HPDE6-E6E7 (cell line): ENCODE data around the gene TNIK.
A peak's percentile ranks its signal among the peaks of the same experiment; 100 is the strongest.

ENCODE experiments used
- DNase-seq: peaks from one replicate; pipeline ENCODE4 v3.0.0; 2011; ENCODE audit warnings: missing footprints; ENCODE audit errors: extremely low spot score

Gene TNIK

GRCh38 chr3:171165983-171166382, 294.2 kb downstream of the TNIK start:
- no peak for DNase-seq

DNA sequence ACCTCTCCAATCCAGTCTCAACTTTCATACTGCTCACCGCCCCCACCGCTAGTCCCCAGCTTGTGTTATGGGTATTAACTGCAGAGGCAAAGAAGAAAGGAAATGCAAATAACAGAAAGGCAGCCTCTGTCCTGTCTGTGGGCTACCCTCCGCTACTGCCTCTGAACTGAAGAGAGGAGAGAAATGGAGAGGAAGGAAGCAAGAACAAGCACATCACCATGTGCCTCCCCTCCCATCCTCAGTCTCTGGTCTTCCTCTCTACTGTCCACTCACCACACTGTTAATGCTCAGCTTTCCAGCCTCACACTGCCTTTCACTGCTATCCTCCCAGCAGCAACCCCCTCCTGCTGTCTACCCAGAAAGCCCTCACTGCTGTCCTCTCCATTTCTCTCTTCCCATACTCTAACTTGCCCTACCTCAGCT, 294.7 kb downstream of the TNIK start:
- no peak for DNase-seq

DNA sequence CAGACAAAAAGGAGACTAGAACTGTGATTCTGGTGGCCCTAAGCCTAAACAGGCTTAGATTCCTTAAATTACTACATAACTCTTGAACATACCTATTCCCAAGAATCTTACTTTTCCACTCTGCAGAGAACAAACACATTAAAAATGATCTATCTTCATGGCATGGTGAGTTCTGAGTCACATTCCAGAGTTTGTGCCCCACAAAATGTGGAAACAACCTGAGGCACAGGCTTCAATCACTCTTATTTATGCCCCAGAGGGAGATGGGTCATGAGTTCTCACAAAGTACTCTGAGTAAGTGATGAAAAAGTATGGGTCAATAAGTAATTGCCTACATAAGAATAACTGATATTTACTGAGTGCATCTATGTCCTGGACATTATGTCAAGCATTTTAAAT, 296.1 kb downstream of the TNIK start:
- no peak for DNase-seq

GRCh38 chr3:171163101-171164066, 296.8 kb downstream of the TNIK start:
- DNase-seq: no peak

DNA sequence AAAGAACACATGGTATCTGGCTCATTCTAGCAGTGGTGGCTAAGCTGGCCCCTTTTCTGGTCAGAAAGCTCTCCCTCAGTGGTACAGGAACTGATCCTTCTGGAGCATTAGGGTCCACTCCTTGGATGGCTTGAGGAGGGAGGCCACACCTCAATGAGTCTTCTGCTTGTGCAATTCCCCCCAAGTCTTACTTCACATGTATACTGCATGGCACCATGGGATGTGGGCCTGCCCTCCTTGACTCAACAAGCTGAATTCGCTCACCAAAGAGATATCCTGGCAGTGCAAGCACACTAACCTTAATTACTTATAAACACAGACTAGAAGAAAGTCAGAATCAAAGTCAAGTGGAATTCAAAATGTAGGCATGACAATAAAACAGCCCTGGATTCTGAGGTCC, 299.9 kb downstream of the TNIK start:
- DNase-seq: no peak

DNA sequence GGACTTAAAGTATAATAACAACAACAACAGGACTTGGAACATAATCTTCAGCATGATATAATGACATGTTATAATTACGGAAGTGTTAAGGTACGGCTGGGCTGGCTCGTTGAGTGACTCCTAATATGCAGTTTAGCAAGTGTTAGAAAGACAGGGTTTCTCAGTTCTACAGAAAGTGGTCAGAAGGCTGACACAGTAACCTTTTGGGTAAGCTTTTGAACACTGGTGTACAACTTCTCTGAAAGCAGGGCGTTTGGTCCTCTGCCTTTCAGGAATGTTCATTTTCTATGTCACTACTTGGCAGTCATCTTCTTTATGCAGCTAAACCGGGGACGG, 300.4 kb downstream of the TNIK start:
- no peak for DNase-seq

- DNase-seq: no peak
Measured at GRCh38 chr3:171159024-171159821, 301.0 kb downstream of the TNIK start.

- no peak for DNase-seq
Measured at GRCh38 chr3:171157980-171158379, 302.2 kb downstream of the TNIK start.

DNA sequence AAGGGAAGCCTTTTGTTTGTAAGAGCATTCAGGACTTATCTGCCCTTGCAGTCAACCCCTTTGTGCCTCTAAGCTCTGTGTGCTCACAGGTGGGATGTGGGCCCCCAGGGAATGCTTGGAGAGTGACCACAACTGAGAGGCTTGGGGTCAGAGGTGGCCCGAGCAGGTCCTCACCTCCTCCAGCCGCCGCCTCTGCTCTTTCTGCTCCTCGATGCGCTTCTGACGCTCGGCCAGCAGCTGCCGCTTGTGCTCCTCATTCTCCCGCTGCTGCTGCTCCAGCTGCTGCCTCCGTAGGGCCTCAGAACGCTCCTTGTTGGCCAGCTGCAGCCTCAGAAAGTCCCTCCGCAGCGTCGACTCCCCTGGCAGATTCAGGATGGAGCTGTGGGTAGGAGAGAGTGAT, 302.9 kb downstream of the TNIK start:
- no peak for DNase-seq

DNA sequence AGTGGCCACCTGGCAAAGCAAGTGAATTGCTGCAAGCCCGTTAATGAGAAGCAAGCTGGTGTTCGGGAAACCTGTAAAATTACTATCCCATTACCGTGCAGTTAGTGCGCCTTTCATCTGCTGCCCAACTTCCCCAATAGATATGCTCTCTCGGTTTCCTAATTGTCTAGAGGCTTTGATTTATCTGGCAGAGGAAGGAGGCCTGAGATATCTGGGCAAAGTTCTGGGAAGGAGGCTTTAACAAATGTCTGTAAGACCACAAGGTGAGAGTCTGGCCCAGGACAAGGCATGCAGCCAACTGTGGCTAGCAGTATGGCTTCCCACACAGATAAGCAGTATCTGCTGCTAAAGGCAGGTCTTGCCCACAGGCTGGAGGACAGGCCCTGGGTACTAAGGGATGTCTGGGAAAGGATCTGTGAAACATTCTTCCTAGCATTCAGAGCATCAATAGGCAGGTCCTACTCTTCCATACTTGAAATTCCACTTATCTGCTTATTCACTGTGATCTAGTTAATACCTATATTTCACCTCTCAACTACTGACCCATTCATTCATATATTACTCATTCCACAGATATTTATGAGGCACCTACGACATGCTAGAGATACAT, 303.7 kb downstream of the TNIK start:
- DNase-seq: no peak

GRCh38 chr3:171155122-171155700, 305.0 kb downstream of the TNIK start:
- no peak for DNase-seq

GRCh38 chr3:171150945-171151344, 309.3 kb downstream of the TNIK start:
- DNase-seq: no peak

DNA sequence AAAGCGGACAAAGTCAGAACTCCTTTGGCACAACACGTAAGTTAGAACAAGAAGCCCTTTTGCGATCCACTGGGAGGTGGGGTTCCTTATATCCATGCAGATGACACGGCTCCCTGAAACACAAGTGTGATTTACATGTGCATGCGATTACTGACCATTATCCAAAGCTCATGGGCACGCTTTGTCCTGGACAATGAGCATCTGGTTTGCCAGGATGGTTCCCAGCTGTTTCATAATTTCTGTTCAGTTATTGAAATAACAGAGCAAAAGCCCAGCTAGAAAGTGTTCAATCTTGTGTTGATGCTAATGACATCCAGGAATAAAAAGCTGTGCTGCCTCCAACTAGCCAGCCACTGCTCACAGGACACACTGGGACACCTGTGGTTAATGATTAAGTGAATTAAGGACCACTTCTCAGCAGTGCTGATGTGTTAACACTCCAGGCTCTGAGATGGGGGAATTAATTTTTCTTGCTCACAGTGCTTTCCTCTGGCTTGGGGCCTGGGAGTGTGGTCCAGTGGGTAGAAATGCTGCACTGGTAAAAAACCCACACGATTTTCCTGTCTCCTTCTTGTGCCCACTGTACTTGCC, 310.6 kb downstream of the TNIK start:
- DNase-seq: no peak

- DNase-seq: no peak
Measured at GRCh38 chr3:171145798-171146197, 314.4 kb downstream of the TNIK start.

- no peak for DNase-seq
Measured at GRCh38 chr3:171142985-171143384, 317.2 kb downstream of the TNIK start.

DNA sequence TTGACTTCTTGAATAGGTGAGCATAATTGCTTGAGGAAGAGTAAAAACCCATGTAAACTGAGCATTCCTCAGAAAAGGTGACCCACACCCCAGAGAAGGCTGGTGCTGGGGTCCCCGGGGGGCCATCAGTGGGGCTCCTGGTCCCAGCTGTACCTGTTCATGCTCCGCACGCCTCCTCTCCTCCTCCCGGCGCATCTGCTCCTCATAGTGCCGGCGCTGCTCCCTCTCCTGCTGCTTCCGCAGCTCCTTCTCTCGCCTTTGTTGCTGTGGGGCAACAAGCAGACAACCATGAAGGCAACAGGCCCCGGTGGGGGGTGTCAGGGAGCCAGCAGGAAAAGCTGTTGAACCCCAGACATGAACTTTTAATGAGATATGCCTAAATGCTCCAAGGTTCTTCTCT, 320.0 kb downstream of the TNIK start:
- no peak for DNase-seq

- no peak for DNase-seq
Measured at GRCh38 chr3:171138027-171138426, 322.2 kb downstream of the TNIK start.

- no peak for DNase-seq
Measured at GRCh38 chr3:171135549-171135948, 324.7 kb downstream of the TNIK start.

- no peak for DNase-seq
Measured at GRCh38 chr3:171133796-171134569, 326.2 kb downstream of the TNIK start.

DNA sequence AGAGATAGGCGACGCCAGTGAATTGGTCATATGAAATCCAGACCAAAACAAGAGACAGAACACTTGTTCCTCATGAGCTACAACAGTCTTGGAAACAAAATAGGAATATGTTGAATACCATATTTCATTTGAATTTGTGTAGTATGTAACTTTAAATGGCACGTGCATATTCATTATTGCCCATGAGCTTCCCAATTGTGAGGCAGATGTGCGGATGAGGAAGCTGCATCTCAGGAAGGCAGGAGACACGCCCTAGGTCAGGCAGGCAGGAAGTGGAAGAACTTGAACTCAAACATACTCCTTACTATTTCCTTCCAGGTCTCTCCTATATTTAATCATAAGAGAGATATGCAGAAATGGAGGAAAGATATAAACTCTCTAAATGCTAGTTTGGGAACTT, 326.9 kb downstream of the TNIK start:
- DNase-seq: no peak

DNA sequence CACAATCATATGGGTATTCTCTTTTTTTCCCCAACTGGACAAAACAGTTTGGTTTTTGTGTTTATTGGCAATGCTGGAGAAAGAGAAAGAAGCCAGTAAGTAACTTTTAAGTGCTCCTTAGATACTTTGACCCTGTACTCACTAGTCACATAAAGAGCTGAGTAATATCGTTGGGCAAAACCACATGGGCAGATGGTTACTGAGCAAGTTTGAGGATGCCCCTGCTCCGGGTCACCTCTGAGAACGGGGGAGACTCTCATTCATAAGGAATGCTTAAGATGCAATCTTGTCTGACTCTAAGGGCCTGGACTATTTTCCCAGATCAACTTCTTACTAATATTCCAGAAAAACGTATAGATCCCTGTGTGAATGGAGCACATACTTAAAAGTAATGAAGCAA, 327.3 kb downstream of the TNIK start:
- DNase-seq: peak; percentile 9
